GM04503 (cell line): Measurements from ENCODE around the gene RASL11A.
"Not testable (repeated sequence)": the region's sequence is repeated elsewhere in the genome, so short reads cannot be mapped to it uniquely, and the experiment has no call there.

Experiments used
- DNase-seq: peaks from one replicate; pipeline ENCODE4 v3.0.0-alpha.2; 2012; ENCODE audit warnings: low read depth

The RASL11A gene

DNA sequence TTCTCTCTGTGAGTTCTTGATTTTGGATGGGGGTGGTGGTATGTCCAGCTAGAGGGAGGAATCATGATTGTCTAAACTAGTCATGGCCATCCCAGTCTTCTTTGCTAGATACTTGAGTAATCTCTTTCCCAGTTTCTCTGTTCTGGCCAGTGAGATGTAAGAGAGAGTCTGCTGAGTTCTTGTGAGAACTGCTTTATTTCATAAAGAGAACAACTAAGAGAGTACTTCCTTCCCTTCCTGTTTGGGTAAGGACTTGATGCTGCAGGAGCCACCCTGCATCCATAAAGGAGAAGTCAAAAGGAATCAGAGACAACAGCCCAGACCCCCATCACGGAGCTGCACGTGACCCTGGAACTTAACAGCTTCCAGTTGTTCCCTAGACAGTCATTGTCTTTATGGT lies 3.0 kb upstream of the RASL11A start:
- DNase-seq: no peak

DNA sequence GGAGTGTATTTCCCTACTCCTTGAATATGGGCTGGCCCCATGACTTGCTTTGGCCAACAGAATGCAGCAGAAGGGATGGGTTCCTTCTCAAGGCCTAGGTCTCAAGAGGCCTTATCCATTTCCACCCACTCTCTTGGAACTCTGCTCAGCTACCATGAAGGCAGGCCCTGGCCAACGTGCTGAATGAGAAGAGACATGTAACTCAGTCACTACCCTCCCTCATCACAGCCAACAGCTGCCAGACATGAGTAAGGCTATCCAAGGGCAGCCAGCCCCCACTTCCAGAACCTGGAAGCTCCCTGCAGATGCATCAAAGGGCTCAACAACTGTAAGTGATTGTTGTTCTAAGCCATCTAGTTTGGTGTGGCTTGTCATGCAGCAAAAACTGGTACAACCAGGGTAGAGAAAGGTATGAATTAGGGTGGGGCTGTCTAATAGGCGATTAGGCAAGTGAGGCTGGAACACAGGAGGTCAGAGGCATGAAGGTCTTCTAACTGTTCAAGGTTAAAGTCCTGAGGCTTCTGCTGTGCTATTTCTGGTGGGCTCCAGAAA lies 1.4 kb upstream of the RASL11A start:
- DNase-seq: no peak

DNA sequence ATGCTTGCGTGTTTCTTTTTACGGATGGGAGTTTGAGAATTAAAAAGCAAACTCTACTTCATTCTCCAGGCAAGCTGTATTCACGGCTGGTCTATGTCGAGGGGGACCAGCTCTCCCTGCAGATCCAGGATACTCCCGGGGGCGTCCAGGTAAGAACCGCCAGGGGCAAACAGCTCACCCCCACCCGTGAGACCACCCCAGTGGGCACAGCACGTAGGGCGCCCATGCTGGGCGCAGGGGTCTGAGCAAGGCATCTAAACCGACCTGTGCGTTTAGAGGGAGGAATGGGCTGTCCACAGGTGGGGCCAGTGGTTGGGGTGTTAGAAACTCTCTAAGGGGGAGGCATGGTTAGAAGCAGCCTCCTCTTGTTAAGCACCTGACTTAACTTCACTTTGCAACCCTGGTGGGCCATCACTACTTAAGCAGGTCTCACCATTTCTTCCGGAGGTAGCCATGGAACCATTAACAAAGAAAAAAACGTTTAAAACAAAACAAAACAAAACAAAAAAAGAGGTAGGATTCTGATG lies 1.0 kb downstream of the RASL11A start:
- no peak for DNase-seq

DNA sequence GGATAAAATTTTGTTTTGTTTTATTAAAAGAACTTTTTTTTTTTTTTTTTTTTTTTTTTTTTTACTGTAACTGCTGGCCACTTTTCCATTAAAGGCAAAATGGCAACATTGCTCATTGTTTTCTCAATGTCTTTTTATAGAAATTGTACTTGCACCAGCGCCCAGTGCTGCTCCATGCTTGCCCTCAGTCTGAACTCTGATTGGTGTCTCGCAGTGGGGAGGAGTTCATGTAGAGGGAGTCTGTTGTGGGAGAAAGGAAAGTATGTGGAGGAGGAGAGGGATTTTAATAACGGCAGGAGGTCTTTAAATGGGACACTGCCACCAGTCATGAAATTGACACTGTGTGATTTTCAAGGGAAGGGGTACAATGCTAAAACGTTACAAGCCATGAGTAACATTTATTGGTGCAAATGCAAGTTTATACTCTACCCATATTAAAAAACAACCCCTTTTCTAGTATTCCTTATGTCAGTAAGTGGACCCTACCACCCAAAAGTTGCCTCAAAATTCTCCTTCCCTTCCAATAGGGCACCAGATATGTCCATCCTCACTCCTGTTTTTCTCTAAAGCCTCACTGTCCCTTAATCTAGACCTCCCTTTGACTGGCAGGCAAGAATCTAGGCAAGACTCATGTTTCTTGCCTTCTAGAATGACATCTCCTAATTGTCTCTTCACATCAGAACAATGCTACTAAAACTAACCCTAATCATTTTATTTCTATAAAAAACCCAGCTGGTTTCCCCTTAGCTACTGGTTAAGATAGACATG lies 3.2 kb downstream of the RASL11A start:
- no peak for DNase-seq

DNA sequence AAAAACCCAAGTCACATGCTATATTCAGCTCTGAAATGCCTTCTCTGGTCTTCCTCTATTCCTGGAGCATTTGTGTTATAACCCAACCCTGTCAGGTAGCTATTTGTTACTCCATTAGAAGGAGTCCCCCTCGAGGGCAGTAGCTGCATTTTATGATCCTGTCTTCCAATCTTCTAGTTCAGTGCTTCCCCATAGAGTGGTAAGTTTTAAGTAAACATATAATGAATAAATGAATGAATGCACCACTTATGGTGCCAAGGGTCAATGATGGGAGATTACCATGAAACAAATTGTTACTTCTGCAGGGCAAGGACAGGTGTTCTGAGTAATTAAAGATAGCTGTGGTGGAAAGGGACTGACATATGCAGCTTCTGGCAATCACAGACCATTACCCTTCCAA lies 4.0 kb downstream of the RASL11A start:
- DNase-seq: no peak

DNA sequence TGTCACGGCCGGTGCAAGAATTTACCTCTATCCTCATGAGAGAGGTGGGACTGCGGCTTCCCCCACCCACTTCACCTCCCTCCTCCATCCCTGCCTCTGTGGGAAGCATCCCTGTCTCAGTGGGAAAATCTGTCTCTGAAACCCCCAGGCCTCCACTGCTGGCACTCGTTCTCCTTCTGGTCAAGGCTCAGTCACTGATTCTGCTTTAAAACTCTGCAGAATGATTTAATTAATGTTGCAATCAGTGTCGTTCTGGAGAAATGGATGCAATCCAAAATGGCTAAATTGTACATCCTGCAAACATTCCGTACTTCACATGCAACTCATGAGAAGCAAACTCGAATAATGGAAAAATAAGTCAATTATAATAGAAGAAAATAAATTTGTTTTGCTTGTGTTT lies 5.6 kb downstream of the RASL11A start:
- peak; percentile 47 for DNase-seq

DNA sequence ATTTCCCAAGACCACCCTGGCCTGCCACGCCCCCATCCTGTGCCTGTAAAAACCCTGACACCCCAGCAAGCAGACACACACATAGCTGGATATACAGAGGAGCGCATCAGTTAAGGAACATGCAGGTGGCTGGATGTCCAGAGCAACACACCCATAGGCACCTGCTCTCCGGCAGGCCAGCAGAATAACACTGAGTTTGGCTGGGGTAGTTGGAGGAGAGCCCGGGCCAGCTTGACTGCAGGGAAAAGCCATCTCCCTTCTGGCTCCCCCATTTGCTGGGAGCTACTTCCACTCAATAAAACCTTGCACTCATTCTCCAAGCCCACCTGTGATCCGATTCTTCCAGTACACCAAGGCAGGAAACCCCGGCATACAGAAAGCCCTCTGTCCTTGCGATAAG lies 8.9 kb downstream of the RASL11A start:
- DNase-seq: no peak

DNA sequence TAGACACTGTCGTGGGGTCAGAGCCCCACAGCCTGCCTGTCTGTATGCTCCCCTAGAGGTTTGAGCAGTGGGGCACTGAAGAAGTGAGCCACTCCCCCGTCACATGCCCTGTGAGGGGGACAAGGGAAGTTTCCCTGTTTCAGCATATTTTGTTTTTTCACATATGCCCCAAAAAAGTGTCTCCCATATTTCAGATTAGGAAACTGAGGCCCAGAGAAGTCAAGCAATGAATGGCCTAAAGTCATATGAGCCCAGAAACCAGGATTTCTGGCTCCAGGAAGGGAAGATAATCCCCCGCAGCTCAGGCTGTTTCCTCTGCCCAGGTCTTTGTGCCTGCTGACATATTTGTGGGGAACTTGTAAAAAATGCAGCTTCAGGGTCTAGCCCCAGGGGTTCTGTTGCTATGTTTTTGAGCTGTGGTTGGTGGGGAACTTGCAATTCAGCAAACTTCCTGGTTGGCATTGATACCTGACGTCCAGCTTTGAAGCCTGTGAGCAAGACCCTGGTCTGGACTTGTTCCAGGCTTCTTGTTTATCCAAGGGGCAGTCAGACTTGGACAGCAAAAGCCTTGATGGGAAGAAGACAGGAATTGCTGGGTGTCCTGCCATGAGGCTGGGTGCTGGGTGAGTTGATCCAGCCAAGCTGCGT lies 9.5 kb downstream of the RASL11A start:
- no peak for DNase-seq

DNA sequence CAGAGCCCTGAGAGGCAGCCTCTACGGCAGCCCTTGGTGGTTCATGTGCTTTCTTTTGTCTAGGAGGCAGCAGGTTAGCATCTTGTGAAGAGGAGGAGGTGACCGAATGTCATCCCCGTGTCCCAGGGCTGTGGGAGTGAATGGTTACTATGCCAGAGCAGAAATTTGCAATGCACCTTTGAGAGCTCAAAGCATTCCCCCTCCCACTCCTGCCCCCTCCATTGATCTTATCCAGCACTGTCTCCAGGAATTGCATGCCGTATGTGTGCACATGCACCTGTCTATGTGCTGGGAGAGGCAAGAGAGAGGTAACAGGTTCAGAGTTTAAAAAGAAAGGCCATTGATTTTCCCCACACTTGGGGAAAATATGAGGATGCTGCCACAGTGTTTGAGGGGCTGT lies 10.2 kb downstream of the RASL11A start:
- DNase-seq: no peak

DNA sequence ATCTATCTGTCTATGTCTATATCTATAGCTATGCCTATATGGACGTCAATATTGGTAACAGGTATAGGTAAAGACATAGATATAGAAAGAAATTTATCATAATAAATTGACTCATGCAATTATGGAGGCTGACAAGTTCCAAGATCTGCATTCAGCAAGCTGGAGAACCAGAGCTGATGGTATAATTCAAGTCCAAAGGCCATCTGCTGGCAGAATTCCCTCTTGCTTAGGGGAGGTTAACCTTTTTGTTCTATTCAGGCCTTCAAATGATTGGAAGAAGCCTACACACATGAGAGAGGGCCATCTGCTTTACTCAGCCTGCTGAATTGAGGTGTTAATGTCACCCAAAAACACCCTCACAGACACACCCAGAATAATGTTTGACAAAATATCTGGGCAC lies 10.8 kb downstream of the RASL11A start:
- DNase-seq: no peak

DNA sequence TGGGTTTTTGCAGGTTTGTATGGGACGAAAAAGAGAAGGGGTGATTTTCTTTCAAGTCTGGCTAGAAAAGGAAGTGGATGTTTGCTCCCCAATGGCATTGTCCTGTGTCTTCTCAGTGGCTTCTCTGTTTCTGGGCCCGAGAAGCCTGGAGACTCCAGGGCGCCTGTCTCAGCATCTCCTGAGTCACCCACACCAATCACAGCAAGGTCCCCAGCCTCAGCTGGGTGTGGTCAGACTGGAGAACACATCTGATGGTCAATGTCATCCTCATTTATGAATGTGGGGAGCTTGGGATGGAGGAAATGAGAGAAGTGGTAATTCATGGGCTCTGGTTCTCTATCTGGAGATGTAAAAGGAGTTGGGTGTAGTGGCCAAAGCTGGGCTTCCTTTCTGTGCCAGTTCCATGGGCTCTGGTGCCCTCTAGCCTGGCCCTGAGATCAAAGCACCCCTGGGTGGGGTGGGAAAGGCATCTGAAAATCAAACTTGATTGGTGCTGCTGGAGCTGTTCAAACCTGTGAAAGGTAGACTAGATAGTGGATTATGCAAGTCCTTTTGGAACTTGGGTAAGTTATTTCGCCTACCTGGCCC lies 13.4 kb downstream of the RASL11A start:
- DNase-seq: no peak

DNA sequence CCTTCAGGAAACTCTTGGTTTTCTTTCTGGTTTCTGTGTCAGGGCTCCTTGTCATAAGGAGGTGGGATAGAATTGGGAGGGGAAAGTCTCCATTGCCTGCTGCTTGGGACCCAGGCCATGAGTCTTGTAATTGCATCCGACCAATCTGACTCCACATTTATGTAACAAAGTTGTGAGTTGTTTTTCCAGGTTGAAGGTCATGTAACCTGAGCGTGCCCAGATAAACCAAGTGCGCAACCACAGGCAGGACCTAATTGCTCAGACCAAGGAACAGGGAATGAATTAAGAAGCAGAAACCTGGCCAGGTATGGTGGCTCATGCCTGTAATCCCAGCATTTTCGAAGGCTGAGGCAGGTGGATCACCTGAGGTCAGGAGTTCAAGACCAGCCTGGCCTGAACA lies 17.8 kb downstream of the RASL11A start:
- no peak for DNase-seq

DNA sequence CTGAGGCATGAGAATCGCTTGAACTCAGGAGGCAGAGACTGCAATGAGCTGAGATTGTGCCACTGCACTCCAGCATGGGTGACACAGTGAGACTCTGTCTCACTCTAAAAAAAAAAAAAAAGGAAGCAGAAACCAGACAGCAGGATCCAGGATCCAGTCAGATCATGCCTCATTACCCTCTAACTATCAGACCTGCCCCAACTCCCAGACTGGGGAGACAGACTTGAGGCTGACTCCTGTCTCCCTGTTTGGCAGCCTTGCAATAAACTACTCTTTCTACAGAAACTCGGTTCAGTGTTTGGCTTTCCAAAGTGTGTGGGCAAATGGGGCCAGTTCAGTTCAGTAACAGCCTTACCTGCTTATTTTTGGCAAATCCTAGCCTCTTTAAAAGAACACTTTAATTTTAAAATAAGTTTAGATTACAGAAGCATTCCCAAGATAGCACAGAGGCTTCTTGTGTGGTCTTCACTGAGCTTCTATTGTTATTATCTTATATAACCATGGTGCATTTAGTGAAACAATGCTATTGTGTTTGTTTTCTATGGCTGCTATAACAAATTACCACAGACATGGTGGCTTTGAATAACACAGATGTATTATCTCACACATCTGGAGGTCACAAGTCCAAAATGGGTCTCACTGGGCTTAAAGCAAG lies 18.5 kb downstream of the RASL11A start:
- DNase-seq: no peak

DNA sequence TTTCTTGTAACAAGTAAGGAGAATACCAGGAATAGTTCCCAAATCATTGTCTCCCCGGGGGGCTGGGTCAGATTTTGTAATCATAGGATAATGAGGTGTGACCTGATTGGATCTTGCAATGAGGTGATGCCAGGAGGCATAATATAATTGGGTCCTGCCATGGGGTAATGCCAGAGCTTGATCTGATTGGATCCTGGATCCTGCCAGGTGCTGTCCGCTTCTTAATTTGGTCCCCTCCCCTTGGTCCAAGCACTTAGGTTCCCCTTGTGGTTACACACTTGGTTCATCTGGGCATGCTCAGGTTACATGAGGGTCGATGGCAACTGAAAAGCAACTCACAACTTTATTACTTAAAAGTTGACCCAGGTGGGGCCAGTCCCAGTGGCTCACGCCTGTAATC lies 20.1 kb downstream of the RASL11A start:
- no peak for DNase-seq

DNA sequence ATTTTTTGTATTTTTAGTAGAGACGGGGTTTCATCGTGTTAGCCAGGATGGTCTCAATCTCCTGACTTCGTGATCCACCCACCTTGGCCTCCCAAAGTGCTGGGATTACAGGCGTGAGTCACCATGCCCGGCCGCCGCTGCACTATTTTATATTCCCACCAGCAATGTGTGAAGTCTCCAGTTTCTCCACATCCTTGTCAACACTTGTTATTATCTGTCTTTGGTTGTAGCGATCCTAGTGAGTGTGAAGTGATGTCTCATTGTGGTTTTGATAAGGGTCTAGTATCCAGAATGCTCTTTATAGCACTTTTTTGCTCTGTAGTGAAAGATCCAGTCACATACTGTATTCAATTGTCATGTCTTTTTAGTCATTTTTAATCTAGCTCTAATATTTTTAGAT lies 21.3 kb downstream of the RASL11A start:
- DNase-seq: not testable (repeated sequence)

DNA sequence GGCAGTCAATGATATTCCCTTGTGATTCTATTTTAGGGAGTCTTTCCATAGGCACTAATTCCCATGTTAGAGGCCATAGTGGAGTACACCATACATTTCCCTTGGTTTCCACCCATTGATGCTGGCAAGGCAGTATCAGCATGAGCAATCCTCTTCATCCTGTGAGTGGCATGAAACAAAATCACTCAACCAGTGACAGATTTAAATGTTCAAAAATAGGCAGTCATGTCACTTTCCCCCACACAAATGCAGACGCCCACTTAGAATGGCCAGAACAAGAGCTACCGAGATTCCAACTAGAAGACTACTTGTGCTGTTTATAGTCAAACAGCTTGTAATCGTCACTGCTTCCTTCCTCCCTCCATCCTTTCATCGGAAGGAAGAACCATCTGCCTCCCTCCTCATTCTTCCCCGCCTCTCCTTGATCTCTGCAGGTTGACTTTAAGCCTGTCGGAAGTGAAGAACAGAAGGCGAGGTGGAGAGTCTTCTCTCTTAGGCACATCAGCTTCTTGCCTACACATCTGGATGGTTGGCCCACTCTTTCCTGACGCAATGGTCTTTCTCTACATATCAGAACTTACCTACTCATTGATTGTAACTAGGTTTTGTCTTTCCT lies 22.6 kb downstream of the RASL11A start:
- DNase-seq: no peak

DNA sequence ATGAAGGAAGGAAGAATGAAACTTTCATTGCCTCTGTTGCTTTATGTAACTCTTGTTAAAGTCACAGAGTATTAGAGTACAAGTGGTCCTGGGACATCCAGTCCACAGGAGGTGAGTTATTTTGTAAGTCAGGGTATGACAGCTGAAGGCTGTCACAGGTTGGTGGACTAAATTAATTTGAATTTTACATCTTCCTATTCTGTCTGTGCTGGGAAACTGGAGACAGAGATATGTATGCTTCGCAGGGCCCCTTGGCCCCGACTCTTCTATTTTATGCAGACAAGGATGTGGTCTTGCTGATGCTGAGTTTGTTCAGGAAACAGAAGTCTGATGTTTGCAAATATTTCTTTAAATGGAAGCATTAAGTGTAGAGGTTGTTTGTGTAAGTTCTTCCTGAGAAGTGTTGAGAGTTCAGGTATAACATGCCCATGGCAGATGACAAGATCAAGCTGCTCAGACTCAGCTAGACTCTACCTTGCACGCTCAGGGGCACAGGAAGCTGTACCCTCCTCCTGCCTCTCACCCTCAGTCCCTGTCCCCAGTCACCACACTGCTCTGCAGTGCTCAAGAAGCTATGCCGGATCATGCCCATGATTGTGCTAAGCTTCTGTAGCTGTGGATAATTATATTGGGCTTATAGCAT lies 23.4 kb downstream of the RASL11A start:
- DNase-seq: no peak

DNA sequence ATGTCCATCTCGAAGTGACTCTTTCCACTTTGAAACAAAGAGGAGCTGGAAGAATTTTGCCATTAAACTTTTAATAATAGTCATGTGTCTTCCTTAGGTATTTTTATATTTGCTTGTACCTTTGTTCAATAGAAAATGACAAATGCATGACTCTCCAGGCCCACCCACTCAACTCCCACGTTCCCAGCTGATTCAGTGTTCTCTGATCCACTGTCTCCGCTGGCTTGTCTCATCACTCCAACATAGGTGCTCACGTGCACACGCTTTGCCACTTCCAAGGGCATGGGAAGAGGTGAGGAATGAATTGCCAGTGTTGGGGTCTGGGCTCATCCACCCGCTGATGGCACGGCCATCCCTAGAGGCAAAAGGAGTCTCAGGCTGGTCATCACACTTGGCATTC lies 24.5 kb downstream of the RASL11A start:
- no peak for DNase-seq

DNA sequence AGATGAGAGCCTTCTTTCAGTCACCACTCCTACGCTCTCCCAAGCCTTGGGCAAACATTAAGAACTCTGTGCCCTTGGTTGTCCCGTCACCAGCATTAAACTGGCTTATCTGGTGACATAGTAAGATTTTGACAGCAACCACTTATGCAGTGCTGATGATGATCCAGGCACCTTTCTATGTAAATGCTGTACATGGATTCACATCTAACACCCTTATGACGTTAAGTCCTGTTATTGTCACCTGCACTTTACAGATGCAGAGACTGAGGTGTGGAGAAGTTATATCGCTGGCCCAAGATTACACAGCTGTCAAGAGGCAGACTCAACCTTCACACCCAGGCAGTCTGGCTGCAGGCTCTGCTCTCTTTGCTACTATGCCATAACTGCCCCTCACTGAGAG lies 25.0 kb downstream of the RASL11A start:
- no peak for DNase-seq

DNA sequence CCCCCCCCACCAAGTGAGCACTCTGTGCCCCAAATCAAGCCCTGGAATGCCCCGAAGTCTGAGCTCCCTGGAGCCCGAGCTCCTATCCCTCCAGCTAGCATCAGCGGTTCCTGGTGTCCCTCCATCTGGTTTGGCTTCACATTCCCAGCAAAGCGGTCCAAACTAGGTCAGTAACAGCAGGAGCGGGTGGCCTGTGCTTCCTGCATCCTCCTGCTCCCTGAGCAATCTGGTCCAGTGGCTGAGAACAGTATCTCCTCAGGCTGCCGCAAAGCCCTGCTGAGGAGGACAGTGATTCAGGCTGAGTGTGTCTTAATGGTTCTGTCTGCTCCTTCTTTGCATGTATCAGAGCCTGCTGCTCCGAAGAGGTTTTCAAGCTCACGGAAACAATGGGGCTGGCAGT lies 25.9 kb downstream of the RASL11A start:
- no peak for DNase-seq

DNA sequence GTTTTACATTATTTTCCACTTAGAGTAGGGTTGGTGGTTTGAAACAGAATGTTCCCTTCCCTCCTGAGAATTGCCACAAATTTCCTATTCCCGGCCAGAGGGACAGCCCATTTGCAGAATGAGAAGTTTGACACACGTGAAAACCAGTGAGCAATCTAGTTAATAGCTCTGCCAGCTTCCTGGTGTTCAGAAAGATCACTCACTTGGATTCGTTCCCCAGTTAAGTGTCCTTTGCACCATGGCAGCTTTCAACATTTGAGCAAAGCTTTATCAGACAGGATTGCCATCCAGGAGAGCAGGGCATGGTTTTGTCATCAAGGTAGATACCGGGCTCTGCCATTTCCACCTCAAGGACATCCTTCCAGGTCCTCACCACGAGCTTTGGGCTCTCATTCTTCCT lies 28.2 kb downstream of the RASL11A start:
- no peak for DNase-seq

DNA sequence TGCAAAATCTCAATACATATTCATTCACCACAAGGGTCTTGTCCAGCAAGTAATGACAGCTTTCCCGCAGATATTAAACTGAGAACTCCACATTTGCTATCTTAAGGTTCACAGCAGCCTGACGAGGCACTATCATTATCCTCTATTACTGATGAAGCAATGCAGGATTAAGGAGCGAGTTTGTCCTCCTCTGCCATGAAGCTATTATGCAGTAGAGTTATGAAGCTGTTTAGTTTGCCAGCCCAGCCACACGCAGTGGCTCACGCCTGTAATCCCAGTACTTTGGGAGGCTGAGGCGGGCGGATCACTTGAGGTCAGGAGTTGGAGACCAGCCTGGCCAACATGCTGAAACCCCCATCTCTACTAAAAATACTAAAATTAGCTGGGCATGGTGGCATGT lies 29.8 kb downstream of the RASL11A start:
- DNase-seq: not testable (repeated sequence)
